GM12878 (cell line): ENCODE measurements around the gene LSP1.

Source experiments
- EP300 ChIP-seq, 2 experiments: fragments of 150-350 bp in 1 of 2; IDR thresholded peaks; 2 replicates each; pipeline ENCODE4 v1.6.1; 2011 to 2012; ENCODE audit warnings: low read depth in 2 of 2, low read length in 2 of 2, borderline replicate concordance in 1 of 2, improper control_type of control experiment in 1 of 2, inconsistent platforms in 1 of 2; ENCODE audit not compliant: control insufficient read depth in 1 of 2
- FOXK2 ChIP-seq: fragments of 450-650 bp; IDR thresholded peaks from 2 replicates; pipeline ENCODE4 v1.6.1; 2017; ENCODE audit warnings: mild to moderate bottlenecking, moderate library complexity
- POLR2AphosphoS5 ChIP-seq: IDR thresholded peaks from 2 replicates; pipeline ENCODE4 v1.6.1; 2011; ENCODE audit warnings: mild to moderate bottlenecking, low read length, inconsistent platforms
- RCOR1 ChIP-seq: conservative IDR thresholded peaks from 2 replicates; pipeline ENCODE4 v1.6.1; 2012; ENCODE audit warnings: low read depth, low read length, improper control_type of control experiment
- RELA ChIP-seq: fragments of 450-650 bp; IDR thresholded peaks from 2 replicates; pipeline ENCODE4 v1.8.0; 2014; ENCODE audit warnings: borderline replicate concordance; ENCODE audit not compliant: partially characterized antibody
- TCF3 ChIP-seq: IDR thresholded peaks from 2 replicates; pipeline ENCODE4 v1.6.1; 2012; ENCODE audit warnings: low read depth, mild to moderate bottlenecking, low read length, borderline replicate concordance; ENCODE audit not compliant: insufficient read depth
- ZNF274 ChIP-seq: IDR thresholded peaks from one replicate; pipeline ENCODE4 v1.8.0; 2011; ENCODE audit not compliant: insufficient read length, insufficient read depth
- TF ChIP-seq, protein P1 (sequence below), 3 experiments: IDR thresholded peaks in 2 of 3; conservative IDR thresholded peaks in 1 of 3; 2 replicates each; pipeline ENCODE4 v1.5.1; 2011; ENCODE audit warnings: low read depth in 3 of 3, low read length in 3 of 3, mild to moderate bottlenecking in 3 of 3, control low read depth in 2 of 3, moderate library complexity in 2 of 3, inconsistent platforms in 1 of 3, mixed read lengths in 1 of 3; ENCODE audit not compliant: control insufficient read depth in 2 of 3, insufficient read depth in 1 of 3; ENCODE audit errors: extremely low read depth in 1 of 3

DNA sequence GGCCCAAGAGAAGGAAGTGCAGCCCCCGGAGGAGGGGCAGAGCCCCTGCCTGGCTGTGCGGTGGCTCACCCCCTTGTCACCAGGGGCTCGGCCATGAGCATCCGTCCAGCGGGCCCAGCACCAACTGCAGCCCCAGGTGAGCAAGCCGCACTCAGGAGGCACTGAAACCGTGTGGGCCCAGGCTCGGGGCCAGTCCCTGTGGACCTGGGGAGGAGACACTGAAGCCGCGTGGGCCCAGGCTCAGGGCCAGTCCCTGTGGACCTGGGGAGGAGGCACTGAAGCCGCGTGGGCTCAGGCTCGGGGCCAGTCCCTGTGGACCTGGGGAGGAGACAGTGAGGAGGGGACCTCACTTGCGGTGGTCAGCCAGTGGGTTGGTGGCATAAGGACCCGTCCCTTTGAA, 13.9 kb downstream of the LSP1 start:
- TF ChIP-seq RCOR1 (no peak), ZNF274 (no peak), TCF3 (no peak), FOXK2 (no peak), POLR2AphosphoS5 (no peak), EP300 (IDR thresholded peaks at IDR 0.05; ENCODE audit: borderline replicate concordance in 1 of 2, control insufficient read depth in 1 of 2, low read depth in 2 of 2, low read length in 2 of 2) (no peak), RELA (no peak)
- TF ChIP-seq, protein P1, sequence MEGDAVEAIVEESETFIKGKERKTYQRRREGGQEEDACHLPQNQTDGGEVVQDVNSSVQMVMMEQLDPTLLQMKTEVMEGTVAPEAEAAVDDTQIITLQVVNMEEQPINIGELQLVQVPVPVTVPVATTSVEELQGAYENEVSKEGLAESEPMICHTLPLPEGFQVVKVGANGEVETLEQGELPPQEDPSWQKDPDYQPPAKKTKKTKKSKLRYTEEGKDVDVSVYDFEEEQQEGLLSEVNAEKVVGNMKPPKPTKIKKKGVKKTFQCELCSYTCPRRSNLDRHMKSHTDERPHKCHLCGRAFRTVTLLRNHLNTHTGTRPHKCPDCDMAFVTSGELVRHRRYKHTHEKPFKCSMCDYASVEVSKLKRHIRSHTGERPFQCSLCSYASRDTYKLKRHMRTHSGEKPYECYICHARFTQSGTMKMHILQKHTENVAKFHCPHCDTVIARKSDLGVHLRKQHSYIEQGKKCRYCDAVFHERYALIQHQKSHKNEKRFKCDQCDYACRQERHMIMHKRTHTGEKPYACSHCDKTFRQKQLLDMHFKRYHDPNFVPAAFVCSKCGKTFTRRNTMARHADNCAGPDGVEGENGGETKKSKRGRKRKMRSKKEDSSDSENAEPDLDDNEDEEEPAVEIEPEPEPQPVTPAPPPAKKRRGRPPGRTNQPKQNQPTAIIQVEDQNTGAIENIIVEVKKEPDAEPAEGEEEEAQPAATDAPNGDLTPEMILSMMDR (IDR thresholded peaks at IDR 0.05 in 2 of 3, conservative IDR thresholded peaks at IDR 0.05 in 1 of 3; ENCODE audit: control insufficient read depth in 2 of 3, extremely low read depth in 1 of 3, insufficient read depth in 1 of 3, low read depth in 3 of 3, low read length in 3 of 3) = no peak
